ENCODE data around the gene MIB2.
"Not testable (repeated sequence)": the region's sequence is repeated elsewhere in the genome, so short reads cannot be mapped to it uniquely, and the experiment has no call there.

The MIB2 gene

GRCh38 chr1:1615256-1616044, at the start of gene MIB2:
Gene MIB2, plus strand, starts transcription at chr1:1615500. Its CDS starts 7,953 bp downstream, at chr1:1623453.
- peak; percentile 92 to 96 for DNase-seq (ENCODE audit: low read depth in 2 of 2)

DNA sequence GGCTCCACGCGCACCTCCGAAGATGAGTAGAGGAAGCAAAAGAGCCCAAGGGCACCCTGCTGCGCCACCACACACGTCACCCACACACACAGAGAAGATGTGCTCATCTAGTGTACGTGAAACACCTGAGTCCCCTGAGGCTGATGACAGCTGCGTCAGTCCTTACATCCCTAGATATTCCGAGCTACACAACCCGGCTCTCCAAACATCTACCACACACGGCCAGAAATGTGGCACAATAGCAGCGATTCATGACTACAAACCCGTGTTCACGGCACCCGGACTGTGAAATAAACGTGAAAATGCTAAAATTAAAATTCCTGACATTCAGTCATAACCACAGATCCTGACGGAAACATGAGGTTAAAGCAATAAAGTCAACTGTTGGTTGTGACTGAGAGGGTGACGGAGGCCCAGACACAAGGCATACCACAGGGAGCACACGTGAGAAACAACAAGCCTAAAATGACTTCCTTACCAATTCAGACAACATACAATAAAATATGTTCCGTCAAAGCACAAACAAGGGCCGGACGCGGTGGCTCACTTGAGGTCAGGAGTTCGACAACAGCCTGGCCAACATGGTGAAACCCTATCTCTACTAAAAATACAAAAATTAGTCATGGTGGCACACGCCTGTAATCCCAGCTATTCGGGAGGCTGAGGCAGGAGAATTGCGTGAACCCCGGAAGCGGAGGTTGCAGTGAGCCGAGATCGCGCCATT, 48.0 kb upstream of the MIB2 start:
- DNase-seq (ENCODE audit: low read depth in 2 of 2) = no peak

- no peak for DNase-seq (ENCODE audit: low read depth in 2 of 2)
Observed at GRCh38 chr1:1567891-1568291, 47.4 kb upstream of the MIB2 start.

- no peak for DNase-seq (ENCODE audit: low read depth in 2 of 2)
Observed at GRCh38 chr1:1569341-1569740, 46.0 kb upstream of the MIB2 start.

- peak; percentile 38 to 62 for DNase-seq (ENCODE audit: low read depth in 2 of 2)
Observed at GRCh38 chr1:1573843-1574720, 41.2 kb upstream of the MIB2 start.

- DNase-seq (ENCODE audit: low read depth in 2 of 2) = peak; percentile 90
Observed at GRCh38 chr1:1574721-1575537, 40.4 kb upstream of the MIB2 start, which contains the start of gene SSU72. Gene SSU72, minus strand, starts transcription at chr1:1574863. Its CDS starts 306 bp downstream, at chr1:1574557.

DNA sequence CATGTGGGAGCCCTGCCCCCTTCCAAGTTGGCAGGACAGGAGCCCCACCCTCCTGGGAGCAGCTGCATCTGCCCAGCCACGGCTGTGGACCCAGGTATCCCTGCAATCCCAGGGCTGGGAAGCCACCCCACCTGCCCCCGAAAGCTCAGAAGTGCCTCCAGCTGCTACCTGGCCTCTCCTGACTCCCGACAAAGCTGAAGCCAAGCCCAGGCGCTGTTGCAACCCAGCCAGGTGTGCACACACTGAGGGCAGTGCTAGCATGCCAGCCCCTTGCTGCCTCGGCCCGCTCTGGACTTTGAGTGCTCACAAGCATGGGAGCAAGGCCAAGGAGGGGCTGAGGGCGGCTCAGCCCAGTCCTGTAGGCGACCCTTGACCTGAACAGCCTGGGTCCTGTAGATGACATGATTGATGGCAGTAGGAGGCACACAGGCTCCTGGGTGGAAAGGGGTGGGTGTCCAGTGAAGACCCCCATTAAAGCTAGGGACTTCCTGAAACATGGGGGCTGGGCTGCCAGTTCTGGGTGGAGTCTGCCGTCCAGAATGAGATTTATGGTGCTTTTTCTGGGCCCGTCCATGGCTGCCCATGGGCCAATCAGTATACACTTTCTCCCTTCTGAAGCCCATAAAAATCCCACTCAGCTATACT, 37.8 kb upstream of the MIB2 start:
- no peak for DNase-seq (ENCODE audit: low read depth in 2 of 2)

GRCh38 chr1:1578371-1578940, 36.8 kb upstream of the MIB2 start:
- no peak for DNase-seq (ENCODE audit: low read depth in 2 of 2)

DNA sequence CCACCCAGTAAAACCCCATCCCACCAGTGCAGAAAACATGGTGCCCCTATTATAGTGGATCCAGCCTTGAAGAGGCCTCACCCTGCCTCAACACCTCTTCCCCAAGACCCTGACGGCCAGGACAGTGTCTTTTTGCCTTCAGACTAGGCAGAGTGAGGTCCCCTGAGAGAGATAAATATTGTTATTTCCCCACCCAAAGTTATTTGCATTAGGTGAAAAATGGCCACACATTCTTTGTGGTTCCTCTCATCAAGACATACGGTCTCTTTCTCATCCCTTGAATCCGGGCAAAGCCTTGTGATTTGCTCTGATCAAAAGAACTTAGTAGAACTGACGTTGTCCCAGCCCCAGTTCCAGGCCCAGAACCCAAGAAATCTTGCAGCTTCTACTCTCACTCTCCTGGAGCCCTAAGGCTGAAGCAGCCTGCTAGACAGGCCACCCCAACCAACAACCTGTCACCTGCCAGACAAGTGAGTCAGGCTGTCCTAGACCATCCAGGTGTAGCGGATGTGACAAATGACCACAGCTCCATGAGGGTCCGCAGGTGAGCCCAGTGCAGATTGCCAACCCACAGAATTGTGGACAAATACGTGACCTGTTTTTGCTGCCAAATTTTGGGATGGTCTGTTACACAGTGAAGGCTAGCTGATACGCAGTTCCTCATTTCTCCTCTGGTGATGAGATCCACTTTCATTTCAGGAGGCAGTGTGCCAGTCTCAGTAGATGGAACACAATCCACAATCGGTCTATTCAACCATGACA, 32.5 kb upstream of the MIB2 start:
- DNase-seq (ENCODE audit: low read depth in 2 of 2) = no peak

GRCh38 chr1:1583347-1584010, 31.8 kb upstream of the MIB2 start:
- no peak for DNase-seq (ENCODE audit: low read depth in 2 of 2)

DNA sequence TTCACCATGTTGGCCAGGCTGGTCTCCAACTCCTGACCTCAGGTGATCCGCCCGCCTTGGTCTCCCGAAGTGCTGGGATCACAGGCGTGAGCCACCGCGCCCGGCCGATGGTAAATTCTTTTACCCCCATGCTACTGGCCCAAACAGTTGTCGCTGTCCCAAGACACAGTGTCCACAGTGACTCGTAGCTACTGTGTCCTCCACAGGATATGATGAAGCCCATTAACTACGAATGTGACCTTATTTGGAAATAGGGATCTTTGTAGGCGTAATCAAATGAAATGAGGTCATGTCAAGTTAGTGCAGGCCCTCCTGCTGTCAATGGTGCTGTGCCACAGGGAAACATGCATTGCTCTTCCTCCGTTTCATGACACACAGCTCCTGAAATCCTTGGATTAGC, 23.8 kb upstream of the MIB2 start:
- no peak for DNase-seq (ENCODE audit: low read depth in 2 of 2)

- no peak for DNase-seq (ENCODE audit: low read depth in 2 of 2)
Observed at GRCh38 chr1:1593834-1594601, 21.3 kb upstream of the MIB2 start.

DNA sequence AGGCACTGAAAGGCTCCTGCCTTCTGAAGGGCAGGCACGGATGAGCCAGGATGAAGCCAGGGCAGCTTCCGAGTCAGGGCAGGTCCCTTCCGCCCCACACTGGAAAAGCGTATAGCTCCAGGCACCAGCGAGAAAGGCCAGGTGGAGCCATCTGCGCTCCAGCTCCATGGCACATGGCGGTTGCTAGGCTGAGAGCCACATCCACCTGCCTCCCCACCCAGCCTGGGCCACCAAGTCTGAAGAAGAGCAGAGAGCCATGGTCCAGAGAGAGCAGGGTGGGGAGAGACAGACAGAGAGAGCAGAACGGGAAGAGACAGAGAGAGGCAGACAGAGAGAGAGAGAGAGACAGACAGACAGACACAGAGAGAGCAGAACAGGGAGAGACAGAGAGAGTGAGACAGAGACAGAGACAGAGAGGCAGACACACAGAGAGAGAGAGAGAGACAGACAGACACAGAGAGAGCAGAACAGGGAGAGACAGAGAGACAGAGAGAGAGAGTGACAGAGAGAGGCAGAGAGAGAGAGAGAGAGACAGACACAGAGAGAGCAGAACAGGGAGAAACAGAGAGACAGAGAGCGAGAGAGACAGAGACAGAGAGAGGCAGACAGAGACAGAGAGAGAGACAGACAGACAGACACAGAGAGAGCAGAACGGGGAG, 20.6 kb upstream of the MIB2 start:
- DNase-seq (ENCODE audit: low read depth in 2 of 2) = no peak

DNA sequence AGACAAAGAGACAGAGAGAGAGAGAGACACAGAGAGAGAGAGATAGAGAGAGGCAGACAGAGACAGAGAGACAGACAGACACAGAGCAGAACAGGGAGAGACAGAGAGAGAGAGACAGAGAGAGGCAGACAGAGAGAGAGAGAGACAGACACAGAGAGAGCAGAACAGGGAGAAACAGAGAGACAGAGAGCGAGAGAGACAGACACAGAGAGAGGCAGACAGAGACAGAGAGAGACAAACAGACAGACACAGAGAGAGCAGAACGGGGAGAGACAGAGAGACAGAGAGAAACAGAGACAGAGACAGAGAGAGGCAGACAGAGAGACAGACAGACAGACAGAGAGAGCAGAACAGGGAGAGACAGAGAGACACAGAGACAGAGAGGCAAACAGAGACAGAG, 20.0 kb upstream of the MIB2 start:
- not testable (repeated sequence) for DNase-seq (ENCODE audit: low read depth in 2 of 2)

- DNase-seq (ENCODE audit: low read depth in 2 of 2) = no peak
Observed at GRCh38 chr1:1596493-1597274, 18.6 kb upstream of the MIB2 start.

GRCh38 chr1:1597275-1597930, 17.9 kb upstream of the MIB2 start:
- DNase-seq (ENCODE audit: low read depth in 2 of 2) = no peak
